Measurements from ENCODE around the gene EMD. TPM values are rescaled to one million over a fixed set of nuclear protein-coding genes. Genes with fewer than 3 reads are reported as not detected.
"Not testable (repeated sequence)": the region's sequence is repeated elsewhere in the genome, so short reads cannot be mapped to it uniquely, and the experiment has no call there.

EMD gene
- total RNA-seq, 1 donor from 2014 or later: 76.3 TPM

- DNase-seq (ENCODE audit: low spot score in 2 of 2, unreplicated experiment in 2 of 2): no peak
- H3K9me3 Mint-ChIP-seq: no peaks in the 10 kb centered on the region
- H3K27me3 Mint-ChIP-seq (ENCODE audit: low read depth): no peaks in the 10 kb centered on the region
- no peak for TF ChIP-seq CTCF (IDR thresholded peaks at IDR 0.05; ENCODE audit: unreplicated experiment)
- H3K27ac Mint-ChIP-seq: no peak overlapping the region
- H3K4me3 Mint-ChIP-seq: no peak overlapping the region
- peaks cover 16% of the 10 kb centered on the region for H3K4me1 Mint-ChIP-seq
- peaks cover 2% of the 10 kb centered on the region for H3K36me3 Mint-ChIP-seq
Measured at GRCh38 chrX:154383359-154384283, 4.5 kb downstream of the EMD start.

DNA sequence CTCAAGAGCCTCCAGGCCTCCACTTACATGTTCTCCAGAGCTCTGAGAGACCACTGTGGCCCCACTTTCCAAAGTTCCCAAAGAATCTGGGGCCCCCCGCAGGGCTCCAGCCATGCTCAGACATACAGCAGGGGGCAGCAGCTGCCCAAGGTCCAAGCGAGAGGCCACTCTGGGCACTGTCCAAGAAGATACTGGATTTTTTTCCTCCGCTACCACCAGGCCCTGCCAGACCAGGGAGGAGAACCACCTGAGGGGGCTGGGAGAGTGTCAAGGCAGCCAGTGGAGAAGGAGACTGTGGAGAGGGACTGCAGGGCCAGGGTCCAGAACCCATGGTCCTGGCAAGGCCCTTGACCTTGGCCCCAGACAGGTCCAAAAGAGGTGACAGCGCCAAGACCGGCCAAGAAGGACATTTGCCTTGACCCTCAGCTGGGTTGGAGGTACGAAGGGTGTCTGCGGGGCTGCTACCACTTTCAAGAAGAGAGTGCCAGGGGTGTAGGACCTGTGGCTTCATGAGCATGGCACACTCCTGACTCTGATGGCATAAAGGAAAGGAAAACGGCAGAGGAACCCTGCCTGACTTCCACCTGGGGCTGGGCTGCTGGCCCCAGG is 5.3 kb downstream of the EMD start:
- Mint-ChIP-seq H3K4me1 (peaks cover 16% of the 10 kb centered on the region), H3K9me3 (no peaks in the 10 kb centered on the region), H3K27me3 (ENCODE audit: low read depth) (no peaks in the 10 kb centered on the region), H3K36me3 (peaks cover 2% of the 10 kb centered on the region), H3K27ac (no peak overlapping the region), H3K4me3 (no peak overlapping the region)
- no peak for DNase-seq (ENCODE audit: low spot score in 2 of 2, unreplicated experiment in 2 of 2)
- TF ChIP-seq CTCF (IDR thresholded peaks at IDR 0.05; ENCODE audit: unreplicated experiment): no peak

- DNase-seq (ENCODE audit: low spot score in 2 of 2, unreplicated experiment in 2 of 2); H3K4me1 Mint-ChIP-seq; H3K4me3 Mint-ChIP-seq; H3K9me3 Mint-ChIP-seq; H3K36me3 Mint-ChIP-seq; H3K27ac Mint-ChIP-seq; H3K27me3 Mint-ChIP-seq (ENCODE audit: low read depth): not testable (repeated sequence)
Measured at GRCh38 chrX:154388094-154388493, 9.0 kb downstream of the EMD start.

- H3K4me1 Mint-ChIP-seq; H3K9me3 Mint-ChIP-seq; H3K27me3 Mint-ChIP-seq (ENCODE audit: low read depth); DNase-seq (ENCODE audit: low spot score in 2 of 2, unreplicated experiment in 2 of 2); H3K4me3 Mint-ChIP-seq; H3K36me3 Mint-ChIP-seq; H3K27ac Mint-ChIP-seq: not testable (repeated sequence)
Measured at GRCh38 chrX:154388649-154389048, 9.6 kb downstream of the EMD start.

DNA sequence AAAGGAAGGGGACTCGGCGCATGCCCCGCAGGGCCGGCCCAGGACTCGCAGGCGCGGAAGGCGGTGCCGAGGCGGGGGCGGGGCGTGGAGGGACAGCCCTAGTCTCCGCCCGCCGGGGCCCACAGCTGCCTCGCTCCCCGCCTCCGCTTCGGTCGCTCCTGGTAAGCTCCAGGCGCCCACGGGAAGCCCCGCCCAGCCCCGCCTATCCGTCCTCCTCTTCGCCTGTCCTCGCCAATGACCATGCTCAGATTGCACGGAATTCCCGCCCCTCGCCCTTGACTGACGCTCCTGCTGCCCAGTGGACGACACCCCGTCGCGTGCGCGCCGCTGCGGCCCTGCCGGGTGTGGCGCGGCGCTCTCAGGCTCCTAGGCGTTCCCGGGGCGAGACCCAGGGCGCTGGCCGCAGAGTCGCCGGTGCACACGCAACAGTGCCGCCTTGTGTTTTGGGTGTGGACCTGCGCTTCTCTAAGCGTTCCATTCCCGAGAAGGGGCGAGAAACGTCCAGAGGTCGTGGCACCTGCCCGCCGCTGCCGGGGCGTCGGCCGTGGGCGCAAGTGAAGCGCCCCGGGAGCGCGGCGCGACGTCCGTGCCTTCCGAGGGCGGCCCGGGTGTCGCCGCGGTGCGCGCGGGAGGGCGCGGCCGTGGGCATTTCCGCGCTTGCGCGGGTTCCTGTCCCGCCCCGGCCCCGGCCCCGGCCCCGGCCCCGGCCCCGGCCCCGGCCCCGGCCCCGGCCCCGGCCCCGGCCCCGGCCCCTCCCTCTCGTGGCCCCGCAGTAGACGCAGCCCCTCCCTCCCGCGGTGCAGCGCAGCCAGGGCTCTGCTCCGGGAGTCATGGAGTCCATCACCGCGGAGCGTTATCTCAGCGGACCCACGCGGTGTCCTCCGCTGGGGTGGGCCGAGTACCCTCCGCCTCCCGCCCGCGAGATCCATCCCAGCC is 11.0 kb downstream of the EMD start:
- DNase-seq (ENCODE audit: low spot score in 2 of 2, unreplicated experiment in 2 of 2); H3K36me3 Mint-ChIP-seq; H3K9me3 Mint-ChIP-seq; H3K27me3 Mint-ChIP-seq (ENCODE audit: low read depth); H3K4me3 Mint-ChIP-seq; H3K4me1 Mint-ChIP-seq; H3K27ac Mint-ChIP-seq: not testable (repeated sequence)

GRCh38 chrX:154396363-154396762 is 17.3 kb downstream of the EMD start:
- H3K36me3 Mint-ChIP-seq: peaks cover 13% of the 10 kb centered on the region
- DNase-seq (ENCODE audit: low spot score in 2 of 2, unreplicated experiment in 2 of 2); H3K9me3 Mint-ChIP-seq; H3K27ac Mint-ChIP-seq; H3K27me3 Mint-ChIP-seq (ENCODE audit: low read depth): not testable (repeated sequence)
- peaks cover 11% of the 10 kb centered on the region for H3K4me1 Mint-ChIP-seq
- H3K4me3 Mint-ChIP-seq: peak overlapping the region; percentile 96

- peaks cover 11% of the 10 kb centered on the region for H3K4me1 Mint-ChIP-seq
- no peaks in the 10 kb centered on the region for H3K9me3 Mint-ChIP-seq
- peaks cover 13% of the 10 kb centered on the region for H3K36me3 Mint-ChIP-seq
- no peaks in the 10 kb centered on the region for H3K27me3 Mint-ChIP-seq (ENCODE audit: low read depth)
- TF ChIP-seq CTCF (IDR thresholded peaks at IDR 0.05; ENCODE audit: unreplicated experiment): no peak
- peak overlapping the region; percentile 96 for H3K4me3 Mint-ChIP-seq
- H3K27ac Mint-ChIP-seq: peak overlapping the region; percentile 99
- DNase-seq (ENCODE audit: low spot score in 2 of 2, unreplicated experiment in 2 of 2): peak in 1 of 2 experiments; percentile 62
Measured at GRCh38 chrX:154396973-154397887, 18.1 kb downstream of the EMD start.
